DMS 273 treated with DMSO at 0.1 percent for 48 hours (cell line): Measurements from ENCODE around the gene PADI4.
A peak's percentile ranks its signal among the peaks of the same experiment; 100 is the strongest.
"Not testable (repeated sequence)": the region's sequence is repeated elsewhere in the genome, so short reads cannot be mapped to it uniquely, and the experiment has no call there.

ENCODE experiments used
- DNase-seq: peaks from one replicate; lab custom pipeline; 2025; lab: John Stamatoyannopoulos, UW

Gene PADI4

GRCh38 chr1:17314491-17314971, 6.5 kb downstream of the PADI4 start:
- peak; percentile 33 for DNase-seq

- no peak for DNase-seq
These were observed 7.6 kb downstream of the PADI4 start for GRCh38 chr1:17315542-17316130.

GRCh38 chr1:17316704-17317103, 8.7 kb downstream of the PADI4 start:
- DNase-seq = no peak

- no peak for DNase-seq
These were observed 10.3 kb downstream of the PADI4 start for GRCh38 chr1:17318262-17318661.

GRCh38 chr1:17319561-17320350, 11.8 kb downstream of the PADI4 start:
- DNase-seq = no peak

GRCh38 chr1:17321857-17322390, 13.9 kb downstream of the PADI4 start:
- DNase-seq = not testable (repeated sequence)

GRCh38 chr1:17328855-17329254, 20.9 kb downstream of the PADI4 start:
- DNase-seq = no peak

GRCh38 chr1:17329610-17330009, 21.6 kb downstream of the PADI4 start:
- no peak for DNase-seq

GRCh38 chr1:17330856-17331255, 22.9 kb downstream of the PADI4 start:
- DNase-seq = no peak

GRCh38 chr1:17333081-17333480, 25.1 kb downstream of the PADI4 start:
- no peak for DNase-seq

- peak; percentile 26 for DNase-seq
These were observed 28.1 kb downstream of the PADI4 start for GRCh38 chr1:17335821-17336710.

GRCh38 chr1:17338706-17339493, 30.9 kb downstream of the PADI4 start:
- DNase-seq = no peak

GRCh38 chr1:17339521-17339920, 31.5 kb downstream of the PADI4 start:
- DNase-seq = no peak

GRCh38 chr1:17340358-17340757, 32.4 kb downstream of the PADI4 start:
- DNase-seq = no peak

- no peak for DNase-seq
These were observed 34.0 kb downstream of the PADI4 start for GRCh38 chr1:17342014-17342441.

GRCh38 chr1:17345506-17345905, 37.5 kb downstream of the PADI4 start:
- not testable (repeated sequence) for DNase-seq

GRCh38 chr1:17346046-17346789, 38.2 kb downstream of the PADI4 start:
- DNase-seq = no peak

GRCh38 chr1:17347769-17348592, 40.0 kb downstream of the PADI4 start:
- DNase-seq = no peak

GRCh38 chr1:17348593-17349234, 40.7 kb downstream of the PADI4 start:
- no peak for DNase-seq
